Epithelial cell of proximal tubule (primary cell): ENCODE measurements around the gene EML6. TPM values are rescaled to one million over a fixed set of nuclear protein-coding genes. Genes with fewer than 3 reads are reported as not detected.

Experiments
- DNase-seq: peaks from one replicate; pipeline ENCODE4 v3.0.0-alpha.2; 2011; ENCODE audit warnings: low read depth
- H3K4me3 ChIP-seq: 2 replicates; pipeline ENCODE4 v1.5.1; 2011; ENCODE audit warnings: low read depth, mild to moderate bottlenecking, low read length
- CTCF ChIP-seq: conservative IDR thresholded peaks from 2 replicates; pipeline ENCODE4 v1.5.1; 2012; ENCODE audit warnings: low read depth, mild to moderate bottlenecking, low read length
- total RNA-seq: library from RNA; depleted of rRNA; stranded (reverse); fragments of >200 nt; gene quantifications from 2 replicates; pipeline ENCODE4 v1.2.3, GENCODE V29; 2015

The EML6 gene
- total RNA-seq, 1 donor from 2014 or later: 3.7 TPM

- no peak for DNase-seq
- no peak for TF ChIP-seq CTCF
- H3K4me3 ChIP-seq: no peak overlapping the region
These were observed 121.6 kb downstream of the EML6 start for GRCh38 chr2:54845094-54845493.

- no peak for TF ChIP-seq CTCF
- H3K4me3 ChIP-seq: no peak overlapping the region
- DNase-seq: no peak
These were observed 122.1 kb downstream of the EML6 start for GRCh38 chr2:54845514-54845913.

- no peak for DNase-seq
- no peak overlapping the region for H3K4me3 ChIP-seq
- TF ChIP-seq CTCF: no peak
These were observed 127.0 kb downstream of the EML6 start for GRCh38 chr2:54850171-54851122.

- no peak for DNase-seq
- H3K4me3 ChIP-seq: no peak overlapping the region
- TF ChIP-seq CTCF: no peak
These were observed 130.3 kb downstream of the EML6 start for GRCh38 chr2:54853616-54854310.

- no peak for TF ChIP-seq CTCF
- no peak for DNase-seq
These were observed 132.0 kb downstream of the EML6 start for GRCh38 chr2:54855434-54855833.

GRCh38 chr2:54858021-54858681, 134.7 kb downstream of the EML6 start:
- no peak for TF ChIP-seq CTCF
- DNase-seq: no peak
- H3K4me3 ChIP-seq: no peak overlapping the region

More at GRCh38 chr2:54855434-54855833, 132.0 kb downstream of the EML6 start:
- no peak overlapping the region for H3K4me3 ChIP-seq
